ENCODE measurements around the gene ZNF426.
"Not testable (repeated sequence)": the region's sequence is repeated elsewhere in the genome, so short reads cannot be mapped to it uniquely, and the experiment has no call there.

Gene ZNF426

DNA sequence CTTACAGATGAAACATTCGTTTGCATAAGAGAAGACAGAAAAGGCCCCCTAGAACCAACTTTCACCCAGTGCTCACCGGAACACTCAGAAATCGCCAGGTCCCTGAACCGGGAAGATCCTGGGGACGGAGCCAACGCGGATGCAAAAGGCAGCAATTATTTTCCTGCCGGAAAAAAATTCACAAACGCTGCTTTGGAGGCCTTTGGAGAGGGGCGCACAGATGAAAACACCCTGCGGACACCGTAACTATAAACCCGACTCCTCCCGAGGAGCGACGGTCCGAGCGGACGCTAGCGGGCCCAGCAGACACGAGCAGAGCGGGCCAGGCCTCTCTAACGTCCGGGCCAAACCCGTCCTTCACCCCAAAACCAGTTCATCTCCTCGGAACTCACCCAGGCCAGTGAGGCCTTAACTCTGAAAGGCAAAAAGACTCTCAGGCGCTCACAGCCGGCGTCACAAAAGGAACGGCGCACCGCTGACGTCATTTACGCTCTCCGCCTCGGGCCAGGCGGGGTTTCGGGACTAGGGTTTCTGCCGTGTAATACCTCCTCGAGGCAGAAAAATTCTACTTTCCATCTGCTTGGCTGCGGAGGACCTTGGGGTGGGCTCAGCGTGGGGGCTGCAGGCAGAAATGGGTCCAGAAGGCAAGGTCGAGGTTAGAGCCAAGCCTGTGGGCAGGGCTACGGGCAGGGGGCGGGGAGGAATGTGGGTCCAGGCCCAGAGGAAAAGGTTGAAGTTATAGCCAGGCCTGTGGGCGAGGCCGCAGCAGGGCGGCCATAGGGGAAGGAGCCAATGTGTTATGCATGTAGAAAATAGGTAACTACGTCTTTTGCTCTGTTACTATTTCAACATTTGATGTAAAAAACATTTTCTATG is at the start of gene ZNF426:
Gene ZNF426 (minus strand): TSS at position 463 of the 876 bp plus-strand sequence. CDS start 2,413 bp downstream, outside the sequence.
- FAIRE-seq: no peak

DNA sequence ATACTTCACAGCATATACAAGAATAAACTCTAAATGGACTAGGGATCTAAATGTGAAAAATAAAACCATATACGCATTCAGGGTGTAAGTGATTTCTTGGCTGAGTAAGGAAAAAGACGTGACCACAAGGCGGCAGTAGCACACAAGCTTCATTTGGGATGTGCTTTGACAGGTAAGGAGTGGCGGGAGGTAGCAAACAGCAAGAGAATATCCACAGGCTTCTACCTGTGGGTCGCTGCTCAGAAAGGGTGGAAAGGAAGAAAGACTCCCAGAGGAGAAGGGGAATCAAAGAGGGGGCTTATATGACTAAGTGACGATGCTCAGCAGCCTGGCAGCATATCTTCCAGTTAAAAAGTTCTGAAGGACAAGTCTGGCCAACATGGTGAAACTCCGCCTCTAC is 48.3 kb upstream of the ZNF426 start:
- no peak for FAIRE-seq

DNA sequence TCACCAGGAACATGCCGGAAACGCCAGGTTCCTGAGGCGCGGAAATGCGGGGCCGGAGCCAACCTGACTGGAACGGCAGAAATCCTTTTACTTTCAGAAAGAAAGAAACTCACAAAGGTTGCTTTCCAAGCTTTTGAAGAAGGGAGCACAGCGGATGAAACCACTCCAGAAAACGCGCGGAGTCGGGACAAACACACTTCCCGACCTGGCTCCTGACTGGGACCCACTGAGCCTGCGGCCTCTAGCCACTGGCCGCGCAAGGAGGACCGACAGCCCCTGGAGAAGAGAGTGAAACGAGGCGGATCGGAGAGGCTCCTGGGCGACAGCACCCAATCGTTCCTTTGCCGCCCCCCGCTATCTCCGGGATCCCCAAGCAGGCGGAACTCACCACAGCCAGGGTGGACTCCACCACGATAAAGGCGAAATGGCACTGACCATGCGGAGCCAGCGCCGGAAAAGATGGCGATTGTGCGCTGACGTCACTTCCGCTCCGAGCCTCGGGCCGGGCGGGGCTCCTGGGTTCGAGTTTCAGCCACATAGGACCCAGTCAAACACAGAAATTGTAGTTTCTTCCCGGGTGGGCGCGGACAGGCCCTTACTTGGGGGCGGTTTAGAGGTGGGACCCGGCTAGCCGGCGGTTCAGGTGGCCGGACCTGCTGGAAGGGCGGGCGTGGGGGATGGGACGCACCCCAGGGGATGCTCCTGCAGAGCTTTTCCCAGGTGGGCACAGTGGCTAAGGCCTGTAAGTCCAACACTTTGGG is 45.8 kb upstream of the ZNF426 start, which contains the start of gene ZNF121:
Gene ZNF121 (minus strand): TSS at position 432 of the 761 bp plus-strand sequence. CDS start 16,407 bp downstream, outside the sequence.
- no peak for FAIRE-seq

DNA sequence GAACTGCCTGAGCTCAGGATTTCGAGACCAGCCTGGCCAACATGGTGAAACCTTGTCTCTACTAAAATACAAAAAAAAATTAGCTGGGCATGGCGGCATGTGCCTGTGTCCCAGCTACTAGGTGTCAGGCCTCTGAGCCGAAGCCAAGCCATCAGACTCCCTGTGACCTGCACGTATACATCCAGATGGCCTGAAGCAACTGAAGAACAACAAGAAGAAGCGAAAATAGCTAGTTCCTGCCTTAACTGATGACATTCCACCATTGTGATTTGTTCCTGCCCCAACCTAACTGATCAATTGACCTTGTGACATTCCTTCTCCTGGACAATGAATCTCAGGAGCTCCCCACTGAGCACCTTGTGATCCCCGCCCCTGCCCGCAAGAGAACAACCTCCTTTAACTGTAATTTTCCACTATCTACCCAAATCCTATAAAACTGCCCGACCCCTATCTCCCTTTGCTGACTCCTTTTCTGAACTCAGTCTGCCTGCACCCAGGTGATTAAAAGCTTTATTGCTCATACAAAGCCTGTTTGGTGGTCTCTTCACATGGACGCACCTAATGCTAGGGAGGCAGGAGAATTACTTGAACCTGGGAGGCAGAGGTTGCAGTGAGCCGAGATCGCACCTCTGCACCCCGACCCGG is 43.8 kb upstream of the ZNF426 start:
- FAIRE-seq: not testable (repeated sequence)

DNA sequence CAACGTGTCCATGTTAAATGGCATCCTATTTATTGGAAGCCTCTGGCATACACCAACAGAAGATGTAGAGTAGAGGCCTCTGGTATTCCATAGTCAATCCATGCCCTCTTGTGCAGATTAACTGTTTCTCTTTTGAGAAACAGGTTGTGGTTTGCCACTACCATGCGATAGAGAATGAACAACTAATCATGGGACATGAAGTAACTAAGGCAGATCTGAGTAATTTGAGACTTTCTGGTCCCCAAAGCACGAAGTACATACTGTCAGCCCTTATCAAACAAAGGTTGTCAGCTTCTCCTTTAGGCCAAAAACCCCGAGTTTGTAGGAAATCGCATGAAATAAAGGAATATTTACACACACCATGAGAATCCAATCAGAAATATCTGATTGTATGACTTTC is 42.3 kb upstream of the ZNF426 start:
- no peak for FAIRE-seq

DNA sequence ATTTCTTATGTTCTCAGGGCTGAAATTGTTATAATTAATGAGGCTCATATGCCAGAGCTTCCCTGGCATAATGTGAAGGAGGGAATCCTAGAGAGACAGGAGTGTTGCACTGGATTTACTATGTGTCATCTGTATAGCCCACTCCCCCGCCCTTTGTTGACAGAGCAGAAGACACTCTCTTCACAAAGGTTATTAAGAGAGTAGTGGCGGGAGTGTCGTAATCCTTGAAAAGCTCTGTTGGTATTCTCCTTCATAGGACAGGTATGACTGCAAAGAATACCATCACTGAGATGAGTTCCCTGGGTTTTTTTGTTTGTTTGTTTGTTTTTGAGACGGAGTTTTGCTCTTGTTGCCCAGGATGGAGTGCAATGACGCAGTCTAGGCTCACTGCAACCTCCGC is 31.8 kb upstream of the ZNF426 start:
- FAIRE-seq: no peak

DNA sequence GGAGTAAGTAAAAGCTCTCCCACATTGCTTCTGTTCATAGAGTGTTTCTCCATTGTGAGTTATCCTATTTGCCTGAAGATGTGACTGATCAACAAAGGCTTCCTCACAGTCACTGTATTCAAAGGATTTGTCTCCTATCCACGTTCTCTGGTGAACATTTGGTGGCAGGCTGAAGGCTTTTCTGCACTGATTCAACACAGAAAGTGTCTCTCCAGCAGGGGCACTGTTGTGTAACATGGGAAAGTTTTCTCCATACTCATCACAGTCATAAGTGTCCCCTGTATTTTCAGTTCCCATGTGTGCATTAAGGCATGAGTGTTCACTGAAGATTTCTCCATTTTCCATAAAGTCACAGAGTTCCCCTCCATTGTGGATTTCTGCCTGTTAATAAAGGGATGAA is 28.3 kb upstream of the ZNF426 start:
- FAIRE-seq: no peak

DNA sequence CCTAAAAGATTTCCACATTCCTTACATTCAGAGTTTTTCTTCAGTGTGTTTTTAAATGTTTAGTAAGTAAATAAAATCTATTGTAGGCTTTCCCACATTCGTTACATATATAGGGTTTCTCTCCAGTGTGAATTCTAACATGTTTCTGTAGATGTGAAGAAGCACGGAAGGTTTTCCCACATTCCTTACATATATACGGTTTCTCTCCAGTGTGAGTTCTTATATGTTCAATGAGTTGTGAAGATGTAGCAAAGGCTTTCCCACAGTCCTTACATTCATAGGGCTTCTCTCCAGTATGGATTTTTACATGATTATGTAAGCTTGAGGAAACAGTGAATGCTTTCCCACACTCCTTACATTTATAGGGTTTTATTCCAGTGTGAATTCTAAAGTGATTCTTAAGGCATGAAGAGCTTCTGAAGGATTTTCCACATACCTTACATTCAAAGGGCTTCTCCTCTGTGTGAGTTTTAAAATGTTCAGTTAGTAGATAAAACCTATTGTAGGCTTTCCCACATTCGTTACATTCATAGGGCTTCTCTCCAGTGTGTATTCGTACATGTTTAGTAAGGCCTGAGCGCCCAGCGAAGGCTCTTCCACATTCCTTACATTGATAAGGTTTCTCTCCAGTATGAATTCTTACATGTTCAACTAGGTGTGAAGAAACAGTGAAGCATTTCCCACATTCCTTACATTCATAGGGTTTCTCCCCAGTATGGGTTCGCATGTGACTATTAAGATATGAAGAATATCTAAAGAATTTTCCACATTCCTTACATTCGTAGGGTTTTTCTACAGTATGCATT is 27.7 kb upstream of the ZNF426 start:
- FAIRE-seq: no peak

DNA sequence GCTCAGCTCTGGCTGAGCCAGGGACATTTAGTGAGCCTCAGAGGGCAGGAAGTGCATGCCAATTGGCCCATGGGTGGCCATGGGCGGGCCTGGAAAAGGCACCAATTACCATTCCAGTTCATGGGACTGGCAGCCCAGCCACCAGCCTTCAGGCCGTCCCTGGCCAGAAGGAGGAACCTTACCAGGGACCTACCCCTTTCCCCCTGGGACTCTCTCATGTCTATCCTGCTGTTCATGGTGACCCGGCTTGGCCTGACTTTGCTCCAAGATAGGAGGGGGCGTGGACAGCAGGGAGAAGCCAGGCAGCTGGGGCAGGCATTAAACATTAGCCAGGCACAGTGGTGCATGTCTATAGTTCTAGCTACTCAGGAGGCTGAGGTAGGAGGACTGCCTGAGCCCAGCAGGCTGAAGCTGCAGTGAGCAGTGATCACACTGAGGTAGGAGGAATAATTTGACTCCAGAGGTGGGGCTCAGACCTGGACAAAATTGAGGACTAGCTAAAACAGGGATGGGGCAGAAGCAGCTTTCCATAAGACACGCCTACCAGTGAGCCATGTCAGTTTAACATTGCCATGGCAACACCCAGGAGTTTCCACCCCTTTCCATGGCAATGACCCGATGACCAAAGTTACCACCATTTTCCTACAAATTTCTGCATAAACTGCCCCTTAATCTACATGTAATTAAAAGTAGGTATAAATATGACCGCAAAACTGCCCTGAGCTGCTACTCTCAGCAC is 14.3 kb upstream of the ZNF426 start:
- no peak for FAIRE-seq

DNA sequence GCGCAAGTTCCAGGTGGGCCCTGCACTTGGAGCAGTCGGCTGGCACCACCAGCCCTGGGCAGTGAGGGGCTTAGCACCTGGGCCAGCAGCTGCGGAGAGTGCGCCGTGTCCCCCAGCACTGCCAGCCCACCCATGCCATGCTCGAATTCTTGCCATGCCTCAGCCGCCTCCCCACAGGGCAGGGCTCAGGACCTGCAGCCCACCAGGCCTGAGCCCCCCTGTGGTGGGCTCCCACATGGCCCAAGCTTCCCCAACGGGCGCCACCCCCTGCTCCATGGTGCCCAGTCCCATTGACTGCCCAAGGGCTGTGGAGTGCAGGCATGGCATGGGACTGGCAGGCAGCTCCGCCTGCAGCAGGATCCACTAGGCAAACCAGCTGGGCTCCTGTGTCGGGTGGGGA is 9.4 kb upstream of the ZNF426 start:
- FAIRE-seq: no peak

DNA sequence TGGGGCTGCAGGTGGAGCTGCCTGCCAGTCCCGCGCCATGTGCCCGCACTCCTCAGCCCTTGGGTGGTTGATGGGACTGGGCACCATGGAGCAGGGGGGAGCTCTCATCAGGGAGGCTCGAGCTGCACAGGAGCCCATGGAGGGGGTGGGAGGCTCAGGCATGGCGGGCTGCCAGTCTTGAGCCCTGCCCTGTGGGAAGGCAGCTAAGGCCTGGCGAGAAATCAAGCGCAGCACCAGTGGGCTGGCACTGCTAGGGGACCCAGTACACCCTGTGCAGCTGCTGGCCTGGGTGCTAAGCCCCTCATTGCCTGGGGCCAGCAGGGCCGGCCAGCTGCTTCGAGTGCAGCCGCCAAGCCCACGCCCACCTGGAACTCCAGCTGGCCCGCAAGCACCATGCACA is 2.8 kb upstream of the ZNF426 start:
- not testable (repeated sequence) for FAIRE-seq

DNA sequence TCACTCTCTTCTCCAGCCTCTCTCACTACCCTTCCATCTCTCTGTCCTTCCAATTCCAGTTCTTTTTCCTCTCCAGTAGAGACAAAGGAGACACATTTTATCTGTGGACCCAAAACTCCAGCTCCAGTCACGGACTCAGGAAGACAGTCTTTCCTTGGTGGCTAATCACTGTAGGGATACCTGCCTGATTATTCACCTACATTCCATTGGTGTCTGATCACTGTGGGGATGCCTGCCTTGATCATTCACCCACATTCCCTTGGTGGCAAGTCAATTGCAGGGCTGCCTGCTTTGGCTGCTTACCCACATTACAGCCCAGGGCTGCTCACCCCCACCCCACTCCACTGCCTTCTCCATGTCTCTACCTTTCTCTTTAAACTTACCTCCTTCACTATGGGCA is 1.5 kb upstream of the ZNF426 start:
- not testable (repeated sequence) for FAIRE-seq

DNA sequence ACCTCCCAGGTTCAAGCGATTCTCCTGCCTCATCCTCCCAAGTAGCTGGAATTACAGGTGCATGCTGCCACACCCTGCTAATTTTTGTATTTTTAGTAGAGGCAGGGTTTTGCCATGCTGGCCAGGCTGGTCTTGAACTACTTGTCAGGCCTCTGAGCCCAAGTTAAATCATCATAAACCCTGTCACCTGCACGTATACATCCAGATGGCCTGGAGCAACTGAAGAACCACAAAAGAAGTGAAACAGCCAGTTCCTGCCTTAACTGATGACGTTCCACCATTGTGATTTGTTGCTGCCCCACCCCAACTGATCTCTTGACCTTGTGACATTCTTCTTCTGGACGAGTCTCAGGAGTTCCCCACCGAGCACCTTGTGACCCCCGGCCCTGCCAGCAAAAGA is 756 bp upstream of the ZNF426 start:
- not testable (repeated sequence) for FAIRE-seq

DNA sequence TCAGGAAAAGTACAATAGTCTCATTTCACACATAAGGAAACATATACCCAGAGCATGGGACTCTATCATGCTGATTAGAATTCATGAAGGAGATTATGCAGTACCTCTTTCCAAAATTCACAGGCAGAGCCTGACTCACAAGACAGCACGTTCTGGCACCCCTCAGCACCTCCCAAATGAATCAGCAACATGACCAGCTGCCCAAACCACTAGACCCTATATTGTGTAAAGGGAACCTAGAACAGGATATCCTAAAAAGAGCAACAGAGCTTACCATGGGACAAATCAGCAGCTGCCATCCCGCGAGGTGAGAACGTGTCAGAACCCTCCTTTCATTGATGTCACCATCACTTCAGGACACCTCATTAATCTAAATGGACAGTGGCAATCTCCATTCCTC is 2.5 kb downstream of the ZNF426 start:
- FAIRE-seq: no peak

DNA sequence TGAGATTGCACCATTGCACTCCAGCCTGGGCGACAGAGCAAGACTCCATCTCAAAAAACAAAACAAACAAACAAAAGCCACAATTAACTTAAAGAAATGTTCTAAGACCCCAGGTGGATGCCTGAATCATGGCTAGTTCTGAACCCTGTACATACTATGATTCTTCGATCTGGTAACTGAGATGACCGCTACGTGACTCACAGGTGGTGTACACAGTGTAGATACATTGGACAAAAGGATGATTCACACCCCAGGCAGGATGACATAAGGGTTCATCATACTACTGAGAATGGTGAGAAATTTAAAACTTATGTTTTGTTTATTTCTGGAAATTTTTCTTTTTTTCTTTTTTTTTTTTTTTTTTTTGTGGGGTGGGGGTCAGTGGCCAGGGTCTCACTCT is 6.5 kb downstream of the ZNF426 start:
- FAIRE-seq: no peak

DNA sequence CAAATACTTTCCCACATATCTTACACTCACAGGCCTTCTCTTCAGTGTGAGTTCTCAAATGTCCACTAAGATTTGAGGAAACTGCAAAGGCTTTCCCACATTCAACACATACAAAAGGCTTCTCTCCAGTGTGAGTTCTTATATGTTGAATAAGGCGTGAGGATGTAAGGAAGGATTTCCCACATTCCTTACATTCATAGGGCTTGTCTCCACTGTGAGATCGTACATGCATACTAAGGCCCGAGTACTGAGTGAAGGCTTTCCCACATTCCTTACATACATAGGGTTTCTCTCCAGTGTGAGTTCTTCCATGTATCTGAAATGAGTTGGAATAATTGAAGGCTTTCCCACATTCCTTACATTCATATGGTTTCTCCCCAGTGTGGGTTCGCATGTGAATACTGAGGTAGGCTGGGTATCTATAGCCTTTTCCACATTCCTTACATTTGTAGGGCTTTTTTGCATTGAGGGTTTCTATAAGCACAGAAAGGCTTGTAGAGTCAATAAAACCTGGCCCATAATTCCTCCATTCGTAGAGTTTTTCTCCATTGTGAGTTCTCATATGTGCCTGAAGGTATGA is 9.6 kb downstream of the ZNF426 start:
- FAIRE-seq: no peak

DNA sequence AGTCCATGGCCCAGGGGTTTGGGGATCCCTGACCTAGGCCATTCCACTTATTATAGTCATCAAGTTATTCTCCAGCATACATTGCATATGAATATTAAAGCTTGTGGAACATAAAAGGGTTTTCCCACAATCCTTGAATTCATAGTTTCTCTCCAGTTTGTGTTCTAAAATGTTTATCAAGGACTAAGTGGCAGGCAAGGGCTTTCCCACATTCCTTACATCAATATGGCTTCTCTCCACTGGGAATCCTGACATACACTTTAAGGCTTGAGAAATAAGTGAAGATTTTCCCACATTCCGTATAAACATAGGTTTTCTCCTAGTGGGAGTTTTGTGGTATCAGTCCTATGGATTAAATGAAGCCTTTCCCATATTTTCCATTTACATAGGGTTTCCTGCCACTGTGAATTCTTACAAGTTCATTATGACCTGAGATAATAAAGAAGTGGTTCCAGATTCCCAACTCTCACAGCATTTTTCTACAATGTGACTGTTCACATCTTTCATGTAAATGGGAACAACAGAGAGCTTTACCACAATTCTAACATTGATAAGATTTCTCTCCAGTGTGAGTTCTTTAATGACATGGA is 14.5 kb downstream of the ZNF426 start:
- FAIRE-seq: no peak

DNA sequence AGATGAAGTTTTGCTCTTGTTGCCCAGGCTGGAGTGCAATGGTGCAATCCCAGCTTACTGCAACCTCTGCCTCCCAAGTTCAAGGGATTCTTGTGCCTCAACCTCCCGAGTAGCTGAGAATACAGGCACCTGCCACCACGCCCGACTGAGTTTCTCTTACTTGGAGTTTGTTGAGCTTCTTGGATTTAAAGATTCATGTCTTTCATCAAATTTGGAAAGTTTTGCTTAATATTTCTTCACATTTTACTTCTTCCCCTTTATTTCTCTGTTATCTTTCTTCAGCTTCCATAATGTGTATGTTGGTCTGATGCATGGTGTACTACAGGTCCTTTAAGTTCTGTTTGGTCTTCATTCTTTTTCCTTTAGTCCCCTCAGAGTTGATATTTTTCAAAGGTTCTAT is 31.2 kb downstream of the ZNF426 start:
- FAIRE-seq: no peak

DNA sequence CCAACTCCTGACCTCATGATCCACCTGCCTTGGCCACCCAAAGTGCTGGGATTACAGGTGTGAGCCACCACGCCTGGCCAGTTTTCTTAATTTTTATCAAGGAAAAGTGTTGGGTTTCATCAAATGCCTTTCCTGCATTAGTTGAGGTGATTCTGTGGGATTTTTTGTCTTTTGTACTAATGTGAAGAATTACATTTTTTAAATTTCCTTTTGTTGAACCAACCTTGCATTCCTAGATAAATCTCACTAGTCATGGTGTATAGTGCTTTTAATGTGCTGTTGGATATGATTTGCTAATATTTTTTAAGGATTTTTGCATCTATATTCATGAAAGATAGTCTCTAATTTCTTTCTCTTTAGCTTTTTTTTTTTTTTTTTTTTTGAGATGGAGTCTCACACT is 37.6 kb downstream of the ZNF426 start:
- FAIRE-seq: no peak

DNA sequence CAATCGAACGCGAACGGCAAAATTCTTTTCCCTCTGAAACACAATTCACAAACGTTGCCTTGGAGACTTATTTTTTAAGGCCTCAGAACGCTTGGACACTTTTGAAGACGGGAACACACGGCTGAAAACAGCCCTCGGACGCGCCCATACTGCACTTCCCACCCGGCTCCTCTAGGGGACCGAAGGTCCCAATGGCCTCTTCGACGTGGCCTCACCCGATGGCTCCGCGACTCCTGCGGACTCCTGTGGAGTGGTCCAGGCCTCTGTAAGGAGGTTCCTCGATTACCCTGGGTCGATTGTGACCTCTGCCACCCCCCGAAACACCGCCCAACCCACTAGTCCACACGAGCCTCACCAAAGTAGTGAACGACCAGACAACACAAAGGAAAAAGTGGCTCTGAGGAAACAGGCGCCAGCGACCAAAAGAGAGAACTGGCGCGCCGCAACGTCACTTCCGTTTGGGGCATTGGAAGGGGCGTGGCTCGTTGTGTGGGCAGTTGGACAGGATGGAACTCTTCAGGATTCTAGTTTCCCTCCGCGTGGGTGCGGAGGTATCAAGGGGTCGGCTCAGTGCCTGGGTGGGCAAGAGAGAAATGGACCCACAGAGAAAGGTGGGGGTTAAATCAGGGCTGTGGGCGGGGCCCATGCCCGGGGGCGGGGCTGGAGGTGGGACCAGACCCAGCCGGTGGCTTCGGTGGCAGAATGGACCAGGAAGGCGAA is 40.1 kb downstream of the ZNF426 start, which contains the start of gene ZNF560:
Gene ZNF560 (minus strand): TSS at position 434 of the 720 bp plus-strand sequence. CDS start 23,303 bp downstream, outside the sequence.
- no peak for FAIRE-seq

Measured in islet of Langerhans (tissue), 1 donor.